ENCODE results near the gene EFCAB8.
A peak's percentile ranks its signal among the peaks of the same experiment; 100 is the strongest.
"Not testable (repeated sequence)": the region's sequence is repeated elsewhere in the genome, so short reads cannot be mapped to it uniquely, and the experiment has no call there.

Gene EFCAB8

GRCh38 chr20:32888636-32889035 lies 29.9 kb downstream of the EFCAB8 start:
- DNase-seq (ENCODE audit: low read depth), result no peak

GRCh38 chr20:32889281-32889680 lies 30.6 kb downstream of the EFCAB8 start:
- DNase-seq (ENCODE audit: low read depth), result no peak

DNA sequence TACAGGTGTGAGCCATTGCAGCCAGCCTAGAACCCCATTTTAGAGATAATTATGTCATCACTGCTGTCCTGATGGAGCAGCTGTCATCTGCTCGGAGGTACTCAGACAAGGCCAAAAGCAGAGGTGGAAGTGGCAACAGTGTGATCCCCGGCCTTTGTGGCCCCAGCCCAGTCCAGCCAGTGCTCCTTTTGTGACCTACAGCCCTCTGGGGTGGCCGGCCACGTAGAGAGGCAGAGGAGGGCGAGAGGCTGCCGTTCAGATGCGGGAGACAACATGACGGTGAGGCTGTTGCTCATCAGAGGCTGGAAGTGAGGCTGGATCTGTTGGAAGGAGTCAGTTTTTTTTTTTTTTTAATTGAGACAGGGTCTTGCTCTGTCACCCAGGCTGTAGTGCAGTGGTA lies 32.8 kb downstream of the EFCAB8 start:
- DNase-seq (ENCODE audit: low read depth), result no peak

DNA sequence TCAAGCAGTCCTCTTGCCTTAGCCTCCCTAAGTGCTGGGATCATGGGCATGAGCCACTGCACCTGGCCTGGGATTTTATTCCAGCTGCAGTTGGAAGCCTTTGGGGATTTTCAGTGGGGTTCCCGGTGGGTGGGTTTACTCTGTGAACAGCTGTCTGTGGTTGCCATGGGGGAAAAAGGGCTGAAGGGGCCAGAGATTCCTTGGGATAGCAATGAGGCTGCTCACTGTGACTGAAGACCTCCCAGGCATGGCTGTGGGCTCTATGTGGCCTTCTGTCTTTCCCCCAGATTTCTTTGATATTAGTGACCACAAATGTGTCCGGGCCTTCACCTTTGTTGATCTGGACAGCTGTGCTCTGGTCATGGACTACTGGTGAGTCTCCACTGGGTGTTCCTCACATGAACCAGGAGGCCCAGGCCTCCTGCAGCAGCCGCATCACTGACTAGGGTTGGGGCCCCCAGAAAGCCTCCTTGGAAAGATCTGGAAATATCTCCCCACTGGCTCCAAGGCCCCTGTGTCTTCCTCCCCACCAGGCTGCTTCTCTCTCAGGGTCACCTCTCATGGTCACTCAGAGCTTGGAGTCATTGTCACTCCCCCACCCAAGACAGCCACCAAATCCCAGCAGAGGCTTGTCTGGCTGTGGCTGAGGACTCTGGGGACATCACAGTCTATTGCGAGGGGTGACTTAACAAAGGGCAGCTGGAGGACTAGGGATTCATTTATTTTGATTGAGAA lies 33.4 kb downstream of the EFCAB8 start:
- no peak for DNase-seq (ENCODE audit: low read depth)

DNA sequence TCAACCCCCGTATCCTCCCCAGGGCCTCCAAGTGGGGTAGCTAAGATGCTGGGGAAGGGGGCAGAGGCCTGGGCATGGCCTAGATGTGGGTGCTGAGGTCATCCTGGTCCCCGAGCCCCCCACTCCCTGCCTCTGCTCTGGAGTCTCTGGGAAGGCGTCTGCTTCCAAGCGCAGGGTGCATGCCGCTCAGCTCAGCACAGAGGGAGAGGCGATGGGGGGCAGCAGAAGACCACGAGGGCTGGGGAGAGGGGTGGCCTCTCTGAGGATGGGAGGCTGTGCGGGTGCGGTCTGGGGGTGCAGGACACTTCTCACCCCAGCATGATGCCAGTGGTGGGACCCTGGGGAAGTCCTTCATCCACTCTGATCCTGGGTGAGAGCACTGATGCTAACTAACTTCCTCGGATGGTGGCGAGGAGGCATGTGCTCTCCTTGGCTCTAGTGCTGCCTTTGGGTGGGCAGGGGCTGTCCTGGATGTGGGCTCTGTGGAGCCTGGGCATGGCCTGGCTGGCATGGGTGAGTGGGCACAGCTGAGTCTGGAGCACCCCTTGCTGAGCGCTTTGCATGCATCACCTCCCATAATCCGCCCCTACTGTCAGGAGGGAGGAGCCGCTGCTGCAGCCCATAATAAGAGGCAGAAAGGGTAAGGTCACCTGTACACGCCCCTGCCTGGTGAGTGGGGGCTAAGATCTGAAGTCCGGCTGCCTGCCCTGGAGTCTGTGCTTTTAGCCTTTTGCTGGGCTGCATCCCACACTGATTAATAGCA lies 34.7 kb downstream of the EFCAB8 start:
- no peak for DNase-seq (ENCODE audit: low read depth)

GRCh38 chr20:32894026-32894483 lies 35.3 kb downstream of the EFCAB8 start:
- DNase-seq (ENCODE audit: low read depth), result peak; percentile 23

DNA sequence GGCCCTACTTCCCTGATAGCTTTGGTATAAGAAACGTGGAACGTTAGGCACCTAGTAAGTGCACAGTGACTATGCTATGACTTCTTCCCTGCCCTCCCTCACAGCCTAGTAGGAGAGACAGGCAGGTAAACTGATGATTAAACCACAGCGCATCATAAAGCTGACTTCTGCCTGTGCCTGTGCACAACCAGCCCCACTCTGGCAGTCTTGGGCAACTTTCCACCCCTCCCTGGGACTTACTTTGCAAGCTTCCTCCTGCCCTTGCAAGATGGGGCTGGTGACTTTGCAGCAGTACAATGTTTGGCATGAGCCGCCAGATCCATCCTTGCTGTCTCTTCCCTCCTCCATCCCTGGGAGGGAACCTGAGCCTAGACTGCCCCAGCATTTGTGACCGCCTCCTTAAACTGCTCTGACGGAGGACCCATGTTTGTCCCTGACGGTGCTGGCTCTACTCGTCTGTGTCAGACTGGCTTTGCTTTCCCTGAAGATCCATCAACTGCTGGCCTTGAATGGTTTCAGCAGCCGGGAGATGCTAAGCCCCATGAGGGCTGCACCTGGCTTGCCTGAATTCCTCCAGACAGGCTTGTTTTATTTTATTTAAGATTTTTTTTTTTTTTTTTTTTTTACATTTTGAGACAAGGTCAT lies 36.1 kb downstream of the EFCAB8 start:
- no peak for DNase-seq (ENCODE audit: low read depth)

GRCh38 chr20:32896521-32897280 lies 38.0 kb downstream of the EFCAB8 start:
- DNase-seq (ENCODE audit: low read depth), result no peak

GRCh38 chr20:32898729-32899128 lies 40.0 kb downstream of the EFCAB8 start:
- DNase-seq (ENCODE audit: low read depth), result peak; percentile 89

- peak; percentile 62 for DNase-seq (ENCODE audit: low read depth)
These were observed 44.0 kb downstream of the EFCAB8 start for GRCh38 chr20:32902456-32903420.

DNA sequence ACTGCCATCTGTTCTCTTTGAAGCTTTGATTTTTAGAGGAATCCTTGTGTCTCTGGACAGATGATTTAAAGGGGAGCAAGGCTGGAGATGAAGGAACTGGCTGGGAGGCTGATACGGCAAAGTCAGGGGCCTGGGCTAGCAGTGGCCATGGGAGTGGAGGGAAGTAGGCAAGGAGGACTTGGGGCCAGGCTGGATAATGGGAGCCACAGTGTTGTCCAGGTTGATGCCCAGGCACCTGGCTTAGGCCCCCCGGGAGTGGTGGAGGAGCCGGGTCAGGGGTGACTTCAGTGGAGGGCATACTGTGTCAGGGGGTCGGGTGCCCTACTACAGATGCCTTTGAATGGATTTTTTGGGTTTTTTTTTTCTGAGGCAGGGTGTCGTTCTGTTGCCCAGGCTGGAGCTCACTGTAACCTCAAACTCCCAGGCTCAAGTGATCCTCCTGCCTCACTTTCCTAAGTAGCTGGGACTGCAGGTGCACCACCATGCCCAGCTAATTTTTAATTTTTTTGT lies 45.0 kb downstream of the EFCAB8 start:
- DNase-seq (ENCODE audit: low read depth), result no peak

GRCh38 chr20:32904678-32905077 lies 46.0 kb downstream of the EFCAB8 start:
- DNase-seq (ENCODE audit: low read depth), result not testable (repeated sequence)

DNA sequence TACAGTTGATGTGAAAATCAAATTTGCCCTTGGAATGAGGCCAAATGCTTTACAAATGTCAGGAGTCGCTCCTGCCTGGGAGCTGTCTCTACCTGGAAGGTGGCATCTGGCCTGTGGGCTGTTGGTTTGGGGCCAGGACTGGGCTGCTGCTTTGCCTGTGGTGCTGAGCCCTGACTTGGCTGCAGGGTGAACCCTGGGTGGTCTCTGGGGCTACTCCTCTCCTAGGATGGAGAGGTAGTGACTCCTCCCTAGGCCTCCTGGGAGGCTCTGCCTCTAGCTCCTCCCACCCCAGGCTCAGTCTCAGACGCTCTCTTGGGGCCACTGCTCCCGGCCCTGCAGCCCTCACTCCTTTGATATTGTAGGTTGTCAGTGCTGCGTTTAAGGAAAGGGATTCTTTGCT lies 47.5 kb downstream of the EFCAB8 start:
- DNase-seq (ENCODE audit: low read depth), result no peak

GRCh38 chr20:32906871-32907495 lies 48.3 kb downstream of the EFCAB8 start:
- DNase-seq (ENCODE audit: low read depth), result no peak

- DNase-seq (ENCODE audit: low read depth), result no peak
These were observed 49.2 kb downstream of the EFCAB8 start for GRCh38 chr20:32907886-32908285.

GRCh38 chr20:32908334-32909292 lies 49.9 kb downstream of the EFCAB8 start:
- no peak for DNase-seq (ENCODE audit: low read depth)

GRCh38 chr20:32909451-32909850 lies 50.7 kb downstream of the EFCAB8 start:
- no peak for DNase-seq (ENCODE audit: low read depth)

DNA sequence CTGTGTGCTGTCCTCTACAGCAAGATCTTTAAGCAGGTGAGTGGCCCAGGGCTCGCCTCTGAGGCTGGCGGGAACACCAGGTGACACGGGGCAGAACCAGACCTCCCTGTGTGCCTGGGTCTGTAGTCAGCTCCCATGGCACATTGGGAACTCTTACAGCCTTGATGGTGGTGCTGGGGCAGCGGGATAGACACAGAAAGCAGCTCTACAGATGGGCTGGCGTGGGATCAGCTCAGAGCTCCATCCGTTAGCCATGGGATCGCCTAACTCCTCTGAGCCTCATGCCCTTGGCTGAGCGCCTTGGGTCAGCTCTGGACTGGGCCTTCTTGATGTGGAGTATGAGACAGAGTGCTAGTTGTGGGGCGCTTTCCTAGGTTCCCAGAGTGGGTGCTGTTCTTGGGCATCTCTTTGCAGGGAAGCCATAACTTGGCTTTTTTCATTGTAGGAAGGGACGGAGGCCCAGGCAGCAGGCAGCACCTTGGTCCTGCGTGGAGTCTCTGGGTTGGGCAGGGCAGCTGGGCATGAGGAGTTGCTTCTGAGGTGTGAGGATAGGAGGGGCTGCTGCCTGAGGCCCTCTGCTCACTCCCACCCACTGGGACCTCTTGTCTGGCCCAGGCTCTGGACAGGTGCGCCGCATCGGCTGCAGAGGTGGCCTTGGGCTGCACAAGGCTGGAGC lies 51.3 kb downstream of the EFCAB8 start:
- DNase-seq (ENCODE audit: low read depth), result no peak

GRCh38 chr20:32911355-32911754 lies 52.6 kb downstream of the EFCAB8 start:
- DNase-seq (ENCODE audit: low read depth), result no peak
